ENCODE measurements around the gene RNF4. TPM values are rescaled to one million over a fixed set of nuclear protein-coding genes. Genes with fewer than 3 reads are reported as not detected.

RNF4 gene
- total and polyA plus RNA-seq, 8 donors: 11.7 to 30.3 (median 23.3) TPM

DNA sequence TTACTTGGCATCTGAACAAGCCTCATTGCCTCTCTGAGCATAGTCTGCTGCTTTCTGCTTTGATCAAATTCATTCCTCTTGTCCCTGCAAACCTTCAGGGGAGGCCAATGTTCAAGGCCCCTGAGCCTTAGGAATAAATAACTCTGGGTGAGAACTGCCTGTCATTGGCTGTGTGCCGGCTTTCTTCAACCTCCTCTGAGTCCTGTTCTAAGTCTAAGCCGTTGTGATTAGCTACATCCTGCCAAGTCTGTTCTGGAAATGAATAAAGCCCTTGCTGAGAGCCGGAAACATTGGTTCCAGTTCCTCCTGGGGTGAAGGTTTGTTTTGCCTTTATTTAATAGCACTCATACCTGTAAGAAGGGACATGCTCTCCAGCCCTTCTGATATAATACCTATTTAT, 13.8 kb downstream of the RNF4 start:
- intact Hi-C loops (cut with DNase I): no loop called here
- WGBS, 2 donors: 4% methylated on average over 3 of the region's 3 CpGs
- Histone ChIP-seq H3K9me3 (no peaks in the 10 kb centered on the region), H3K27ac (peak overlapping the region; percentile 33 to 85 (median 56)), H3K27me3 (no peaks in the 10 kb centered on the region), H3K36me3 (no peaks in the 10 kb centered on the region), H3K4me1 (peaks cover 30 to 60% (median 35%) of the 10 kb centered on the region in 3 donors), H3K4me3 (no peak overlapping the region)
- peak in 4 of 6 donors; percentile 40 to 67 (median 54) for DNase-seq
- peak; percentile 68 to 78 (median 75) for ATAC-seq
- FAIRE-seq: no peak
- TF ChIP-seq, protein P1, sequence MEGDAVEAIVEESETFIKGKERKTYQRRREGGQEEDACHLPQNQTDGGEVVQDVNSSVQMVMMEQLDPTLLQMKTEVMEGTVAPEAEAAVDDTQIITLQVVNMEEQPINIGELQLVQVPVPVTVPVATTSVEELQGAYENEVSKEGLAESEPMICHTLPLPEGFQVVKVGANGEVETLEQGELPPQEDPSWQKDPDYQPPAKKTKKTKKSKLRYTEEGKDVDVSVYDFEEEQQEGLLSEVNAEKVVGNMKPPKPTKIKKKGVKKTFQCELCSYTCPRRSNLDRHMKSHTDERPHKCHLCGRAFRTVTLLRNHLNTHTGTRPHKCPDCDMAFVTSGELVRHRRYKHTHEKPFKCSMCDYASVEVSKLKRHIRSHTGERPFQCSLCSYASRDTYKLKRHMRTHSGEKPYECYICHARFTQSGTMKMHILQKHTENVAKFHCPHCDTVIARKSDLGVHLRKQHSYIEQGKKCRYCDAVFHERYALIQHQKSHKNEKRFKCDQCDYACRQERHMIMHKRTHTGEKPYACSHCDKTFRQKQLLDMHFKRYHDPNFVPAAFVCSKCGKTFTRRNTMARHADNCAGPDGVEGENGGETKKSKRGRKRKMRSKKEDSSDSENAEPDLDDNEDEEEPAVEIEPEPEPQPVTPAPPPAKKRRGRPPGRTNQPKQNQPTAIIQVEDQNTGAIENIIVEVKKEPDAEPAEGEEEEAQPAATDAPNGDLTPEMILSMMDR (IDR thresholded peaks at IDR 0.05): no peak

DNA sequence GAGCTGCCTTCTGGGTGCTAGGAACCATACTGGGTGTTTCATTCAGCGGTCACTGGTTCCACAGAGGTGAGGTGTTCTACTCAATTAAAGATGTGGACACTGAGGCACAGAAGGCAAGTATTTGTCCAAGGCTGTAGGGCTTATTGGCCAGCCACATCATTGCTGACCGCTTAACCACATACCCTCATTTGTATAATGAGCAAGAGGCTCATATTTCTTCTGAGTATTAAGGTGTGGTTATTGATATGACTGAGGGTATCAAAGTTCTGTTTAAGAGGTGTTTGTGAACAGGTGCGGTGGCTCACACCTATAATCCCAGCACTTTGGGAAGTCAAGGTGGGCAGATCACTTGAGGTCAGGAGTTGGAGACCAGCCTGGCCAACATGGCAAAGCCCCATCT, 14.3 kb downstream of the RNF4 start:
- H3K36me3 ChIP-seq: no peaks in the 10 kb centered on the region
- ATAC-seq (peak in 1 of 4 donors; percentile 5), FAIRE-seq (no peak), DNase-seq (no peak)
- no peak overlapping the region for H3K4me3 ChIP-seq
- intact Hi-C loops (cut with DNase I): no loop called here
- H3K9me3 ChIP-seq: no peaks in the 10 kb centered on the region
- TF ChIP-seq, protein P1 (IDR thresholded peaks at IDR 0.05): no peak
- 57 to 64% methylated on average over 3 of the region's 3 CpGs for WGBS, 2 donors
- H3K4me1 ChIP-seq: peaks cover 26 to 58% (median 35%) of the 10 kb centered on the region in 3 donors
- peak overlapping the region in 3 of 4 donors; percentile 44 to 85 (median 69) for H3K27ac ChIP-seq
- H3K27me3 ChIP-seq: no peaks in the 10 kb centered on the region

DNA sequence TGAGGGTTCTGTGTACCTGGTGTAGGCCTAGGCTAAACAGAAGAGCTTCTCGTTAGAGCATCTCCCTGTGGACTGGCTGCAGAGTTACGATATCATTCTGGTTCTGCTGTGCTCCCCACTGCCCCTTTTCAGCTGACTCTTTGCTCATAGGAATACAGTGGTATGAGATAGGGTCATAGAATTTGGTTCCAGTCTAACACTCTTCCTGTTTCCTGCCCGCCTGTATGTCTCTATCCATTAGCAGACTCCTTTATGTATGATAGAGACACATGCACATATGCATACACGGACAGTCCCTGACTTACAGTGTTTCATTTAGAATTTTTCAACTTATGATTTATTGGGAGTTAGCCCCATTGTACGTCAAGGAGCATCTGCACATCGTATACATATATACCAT, 15.3 kb downstream of the RNF4 start:
- FAIRE-seq: no peak
- 85% methylated on average over 6 of the region's 6 CpGs for WGBS, 2 donors
- peak overlapping the region in 1 of 4 donors; percentile 56 for H3K27ac ChIP-seq

DNA sequence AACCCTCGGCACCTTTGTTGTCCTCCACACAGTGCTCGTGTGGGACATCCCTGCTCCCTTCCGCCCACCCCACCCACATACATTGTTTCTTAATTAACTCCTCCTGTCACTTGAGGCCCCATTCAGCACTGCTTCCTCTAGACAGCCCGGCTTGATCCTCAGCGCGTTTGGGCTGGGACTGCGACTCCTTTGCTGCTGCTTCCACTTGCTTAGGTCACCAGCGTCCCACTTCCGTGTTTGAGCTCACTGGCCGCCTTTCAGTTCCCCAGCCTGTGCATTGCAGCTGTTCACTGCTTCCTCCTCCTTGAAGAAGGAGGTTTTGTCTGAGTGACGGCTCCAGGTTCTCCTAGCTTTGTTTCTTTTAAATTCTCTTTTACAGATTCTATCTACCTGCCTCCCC, 16.1 kb downstream of the RNF4 start:
- intact Hi-C loops (cut with DNase I): no loop called here
- H3K36me3 ChIP-seq: no peaks in the 10 kb centered on the region
- peak overlapping the region in 3 of 4 donors; percentile 12 to 56 (median 56) for H3K27ac ChIP-seq
- WGBS, 2 donors: 44 to 50% methylated on average over 11 of the region's 11 CpGs
- no peak overlapping the region for H3K4me3 ChIP-seq
- no peaks in the 10 kb centered on the region for H3K27me3 ChIP-seq
- no peaks in the 10 kb centered on the region for H3K9me3 ChIP-seq
- peaks cover 26 to 51% (median 35%) of the 10 kb centered on the region in 3 donors for H3K4me1 ChIP-seq
- ATAC-seq: peak; percentile 52 to 75 (median 69)
- peak in 4 of 6 donors; percentile 43 to 67 (median 60) for DNase-seq
- no peak for FAIRE-seq
- TF ChIP-seq, protein P1 (IDR thresholded peaks at IDR 0.05): no peak

More for the DNA sequence above, 15.3 kb downstream of the RNF4 start:
- ATAC-seq: no peak
- Histone ChIP-seq H3K27me3 (no peaks in the 10 kb centered on the region), H3K9me3 (no peaks in the 10 kb centered on the region), H3K36me3 (no peaks in the 10 kb centered on the region), H3K4me1 (peaks cover 26 to 53% (median 35%) of the 10 kb centered on the region in 3 donors), H3K4me3 (no peak overlapping the region)
- intact Hi-C loops (cut with DNase I): no loop called here
- TF ChIP-seq, protein P1 (IDR thresholded peaks at IDR 0.05): no peak
- DNase-seq: no peak

DNA sequence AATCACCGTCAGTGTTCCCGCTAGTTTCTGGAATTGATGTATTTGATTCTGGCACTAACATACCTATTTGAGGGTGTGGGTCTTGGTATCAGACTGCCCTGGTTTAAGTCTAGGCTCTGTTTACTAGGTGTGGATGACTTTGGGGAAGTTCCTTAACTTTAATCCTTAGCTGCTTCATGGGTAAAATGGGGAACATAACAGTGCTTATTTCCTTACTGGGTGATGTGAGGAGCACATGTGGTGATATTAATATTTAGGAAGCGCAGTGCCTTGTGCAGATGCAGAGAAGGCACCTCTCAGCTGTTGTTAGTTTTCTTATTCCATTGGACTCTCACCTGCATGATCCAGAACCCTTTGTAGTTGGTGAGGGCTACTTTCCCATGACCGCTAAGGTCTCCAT, 17.1 kb downstream of the RNF4 start:
- TF ChIP-seq, protein P1 (IDR thresholded peaks at IDR 0.05): no peak
- no peak for FAIRE-seq
- no peak overlapping the region for H3K4me3 ChIP-seq
- 90 to 95% methylated on average over 4 of the region's 4 CpGs for WGBS, 2 donors
- peak overlapping the region in 2 of 4 donors; percentile 56 for H3K27ac ChIP-seq
- H3K4me1 ChIP-seq: peaks cover 20 to 48% (median 28%) of the 10 kb centered on the region in 3 donors
- no peak for DNase-seq
- ATAC-seq: peak in 1 of 4 donors; percentile 19
- H3K27me3 ChIP-seq: no peaks in the 10 kb centered on the region
- H3K36me3 ChIP-seq: peaks cover 0 to 7% (median 0%) of the 10 kb centered on the region in 3 donors
- H3K9me3 ChIP-seq: no peaks in the 10 kb centered on the region
- intact Hi-C loops (cut with DNase I): no loop called here

All from pancreas (tissue), 10 donors.